Measurements from ENCODE around the gene BFSP2. TPM values are rescaled to one million over a fixed set of nuclear protein-coding genes. Genes with fewer than 3 reads are reported as not detected.

The BFSP2 gene
- total and polyA plus RNA-seq, 3 donors from 2014 or later = not detected

GRCh38 chr3:133393691-133394474 lies 6.0 kb upstream of the BFSP2 start:
- no peak overlapping the region for H3K27ac ChIP-seq

GRCh38 chr3:133394561-133395311 lies 5.1 kb upstream of the BFSP2 start:
- Histone ChIP-seq H3K27me3 (no peaks in the 10 kb centered on the region), H3K9me3 (no peaks in the 10 kb centered on the region), H3K4me3 (no peak overlapping the region), H3K4me1 (no peaks in the 10 kb centered on the region), H3K27ac (no peak overlapping the region), H3K36me3 (ENCODE audit: low read depth, missing control alignments) (no peaks in the 10 kb centered on the region)
- intact Hi-C loops (cut with DNase I; ENCODE audit: low total_unique reads) = no loop called here
- 56 to 62% methylated on average over 1 of the region's 1 CpG for WGBS, 2 donors
- DNase-seq = no peak
- no peak for TF ChIP-seq CTCF (IDR thresholded peaks at IDR 0.05)
- no peak for TF ChIP-seq POLR2A (IDR thresholded peaks at IDR 0.05)

More at GRCh38 chr3:133393691-133394474, 6.0 kb upstream of the BFSP2 start:
- intact Hi-C loops (cut with DNase I; ENCODE audit: low total_unique reads) = no loop called here
- Histone ChIP-seq H3K4me3 (no peak overlapping the region), H3K27me3 (no peaks in the 10 kb centered on the region), H3K36me3 (ENCODE audit: low read depth, missing control alignments) (no peaks in the 10 kb centered on the region), H3K9me3 (no peaks in the 10 kb centered on the region), H3K4me1 (no peaks in the 10 kb centered on the region)
- WGBS, 2 donors = 47% methylated on average over 6 to 7 of the region's 7 CpGs
- TF ChIP-seq POLR2A (IDR thresholded peaks at IDR 0.05) = no peak
- no peak for TF ChIP-seq CTCF (IDR thresholded peaks at IDR 0.05)
- peak; percentile 29 for DNase-seq

- no peak for DNase-seq
- Histone ChIP-seq H3K4me1 (no peaks in the 10 kb centered on the region), H3K27ac (no peak overlapping the region), H3K9me3 (no peaks in the 10 kb centered on the region), H3K27me3 (no peaks in the 10 kb centered on the region), H3K4me3 (no peak overlapping the region), H3K36me3 (ENCODE audit: low read depth, missing control alignments) (no peaks in the 10 kb centered on the region)
- TF ChIP-seq CTCF (IDR thresholded peaks at IDR 0.05) (no peak), POLR2A (IDR thresholded peaks at IDR 0.05) (no peak)
- intact Hi-C loops (cut with DNase I; ENCODE audit: low total_unique reads) = no loop called here
- 88 to 92% methylated on average over 10 of the region's 10 CpGs for WGBS, 2 donors
Measured at GRCh38 chr3:133396906-133397305, 3.0 kb upstream of the BFSP2 start.

- TF ChIP-seq CTCF (IDR thresholded peaks at IDR 0.05) (no peak), POLR2A (IDR thresholded peaks at IDR 0.05) (no peak)
- Histone ChIP-seq H3K9me3 (no peaks in the 10 kb centered on the region), H3K4me1 (no peaks in the 10 kb centered on the region), H3K4me3 (no peak overlapping the region), H3K27ac (no peak overlapping the region), H3K27me3 (no peaks in the 10 kb centered on the region), H3K36me3 (ENCODE audit: low read depth, missing control alignments) (no peaks in the 10 kb centered on the region)
- DNase-seq = no peak
- intact Hi-C loops (cut with DNase I; ENCODE audit: low total_unique reads) = no loop called here
- 48 to 51% methylated on average over 2 of the region's 2 CpGs for WGBS, 2 donors
Measured at GRCh38 chr3:133401374-133402135, 1.7 kb downstream of the BFSP2 start.
